GM18505 (cell line): ENCODE data around the gene RAP1GAP2.

ENCODE experiments used
- ATAC-seq: cut with Tn5 transposase; IDR thresholded peaks from one replicate; pipeline ENCODE4 v1.9.1; 2021; ENCODE audit not compliant: unreplicated experiment
- POLR2A ChIP-seq: IDR thresholded peaks from 4 replicates; pipeline ENCODE4 v1.6.1; 2011; ENCODE audit warnings: borderline replicate concordance; ENCODE audit not compliant: insufficient read depth, insufficient read length; ENCODE audit errors: extremely low read depth

RAP1GAP2 gene

DNA sequence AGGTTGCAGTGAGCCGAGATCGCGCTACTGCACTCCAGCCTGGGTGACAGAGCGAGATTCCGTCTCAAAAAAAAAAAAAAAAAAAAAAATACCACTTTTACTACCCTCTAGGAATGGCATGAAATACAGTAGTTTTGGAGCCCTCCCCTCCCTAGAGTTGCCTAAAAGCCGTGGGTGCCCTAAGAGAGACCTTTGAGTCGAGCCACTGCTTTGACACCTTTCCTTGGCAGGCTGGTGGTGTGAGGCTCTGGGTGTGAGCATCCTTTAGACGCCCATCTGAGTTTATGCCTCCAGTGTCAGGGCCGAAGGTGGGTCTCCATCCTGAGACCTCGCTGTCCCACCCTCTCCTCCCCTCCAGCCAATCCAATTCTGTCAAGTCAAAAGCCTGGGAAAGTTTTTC is 46.2 kb downstream of the RAP1GAP2 start:
- no peak for TF ChIP-seq POLR2A
- ATAC-seq = no peak

DNA sequence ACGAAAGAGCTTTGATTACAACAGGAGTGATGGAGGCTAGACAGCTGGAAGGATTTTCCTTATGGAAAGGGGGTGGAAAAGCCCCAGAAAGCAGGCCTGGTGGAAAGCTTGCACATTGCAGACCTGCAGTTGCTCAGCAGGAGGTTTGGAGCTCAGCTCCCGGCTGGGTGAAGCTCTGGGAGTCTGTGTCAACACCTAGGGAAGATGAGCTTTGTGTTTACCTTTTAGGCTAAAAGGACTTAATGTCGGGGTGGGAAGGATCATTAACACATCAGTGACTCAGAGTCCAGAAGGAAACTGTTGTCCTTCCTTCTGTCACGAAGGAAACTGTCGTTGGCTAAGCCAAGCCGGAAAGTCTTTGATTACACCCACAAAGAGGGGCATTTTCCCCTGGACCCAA is 48.2 kb downstream of the RAP1GAP2 start:
- no peak for ATAC-seq

GRCh38 chr17:2847381-2848333 is 51.4 kb downstream of the RAP1GAP2 start:
- TF ChIP-seq POLR2A = no peak
- ATAC-seq = no peak

More for the DNA sequence above, 48.2 kb downstream of the RAP1GAP2 start:
- TF ChIP-seq POLR2A = no peak

- TF ChIP-seq POLR2A = no peak
- no peak for ATAC-seq
Measured at GRCh38 chr17:2849327-2849670, 53.1 kb downstream of the RAP1GAP2 start.

GRCh38 chr17:2850991-2851390 is 54.8 kb downstream of the RAP1GAP2 start:
- no peak for ATAC-seq
- TF ChIP-seq POLR2A = no peak

DNA sequence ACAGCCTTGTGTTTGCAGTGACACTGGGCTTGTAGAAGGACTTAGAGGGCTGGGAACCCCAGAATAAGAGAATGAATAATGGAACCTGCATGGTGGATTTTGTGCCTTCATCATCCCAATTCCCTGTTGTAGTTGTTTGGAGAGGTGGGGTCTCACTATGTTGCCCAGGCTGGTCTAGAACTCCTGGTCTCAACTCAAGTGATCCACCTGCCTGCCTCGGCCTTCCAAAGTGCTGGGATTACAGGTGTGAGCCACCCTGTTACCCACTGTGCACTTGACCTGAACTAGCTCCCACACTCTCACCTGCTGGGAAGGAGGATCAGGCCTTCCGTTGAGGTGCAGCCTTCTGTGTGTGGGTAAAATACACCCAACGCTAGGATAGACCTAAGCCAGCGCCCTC is 55.4 kb downstream of the RAP1GAP2 start:
- no peak for TF ChIP-seq POLR2A
- ATAC-seq = no peak

DNA sequence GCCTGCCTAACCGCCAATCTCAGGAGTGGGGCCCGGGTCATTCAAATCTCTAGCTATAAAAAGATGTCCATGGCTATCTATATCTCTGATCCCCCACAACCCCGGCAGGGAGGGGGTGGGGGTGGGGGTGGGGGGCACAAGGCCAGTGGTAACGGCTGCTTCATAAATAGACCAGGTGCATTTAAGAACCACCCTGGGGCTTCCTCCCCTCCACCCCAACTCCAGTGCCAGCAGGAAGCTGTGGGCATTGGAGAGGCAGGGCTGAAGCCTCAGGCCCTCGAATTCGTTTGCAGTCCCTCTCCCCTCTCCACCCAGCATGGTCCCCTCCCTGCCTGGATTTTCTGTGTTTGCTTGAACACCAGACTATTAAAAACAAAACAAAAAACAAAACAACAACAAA is 56.0 kb downstream of the RAP1GAP2 start:
- TF ChIP-seq POLR2A = no peak
- no peak for ATAC-seq

DNA sequence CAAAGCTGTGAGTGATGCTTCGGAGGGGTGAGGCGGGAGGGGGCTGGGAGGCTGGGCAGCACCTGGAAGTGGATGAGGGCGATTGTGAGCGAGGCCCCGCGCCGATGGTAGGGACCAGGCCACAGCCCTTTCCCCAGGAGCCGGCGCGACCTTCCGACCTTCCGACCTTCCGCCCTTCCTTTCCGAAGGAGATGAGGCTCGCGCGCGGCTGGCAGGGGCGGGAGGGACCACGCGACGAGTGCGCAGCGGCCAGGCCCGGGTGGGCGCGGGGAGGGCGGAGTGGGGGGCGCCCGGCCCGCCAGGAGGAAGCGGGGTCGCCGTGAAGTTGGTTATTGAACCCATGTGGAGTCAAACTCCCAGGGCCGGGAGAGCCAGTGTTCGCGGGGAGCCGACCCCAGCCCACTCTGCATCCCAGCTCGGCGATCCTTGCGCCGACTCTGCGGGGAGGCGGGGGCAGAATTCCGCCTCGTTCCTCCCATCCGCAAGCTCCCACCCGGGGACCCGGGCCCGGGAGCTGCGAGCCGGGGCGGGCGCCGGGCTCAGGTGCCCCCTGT is 56.6 kb downstream of the RAP1GAP2 start:
- no peak for TF ChIP-seq POLR2A
- no peak for ATAC-seq

- no peak for ATAC-seq
- TF ChIP-seq POLR2A = no peak
Measured at GRCh38 chr17:2853283-2854142, 57.3 kb downstream of the RAP1GAP2 start.

DNA sequence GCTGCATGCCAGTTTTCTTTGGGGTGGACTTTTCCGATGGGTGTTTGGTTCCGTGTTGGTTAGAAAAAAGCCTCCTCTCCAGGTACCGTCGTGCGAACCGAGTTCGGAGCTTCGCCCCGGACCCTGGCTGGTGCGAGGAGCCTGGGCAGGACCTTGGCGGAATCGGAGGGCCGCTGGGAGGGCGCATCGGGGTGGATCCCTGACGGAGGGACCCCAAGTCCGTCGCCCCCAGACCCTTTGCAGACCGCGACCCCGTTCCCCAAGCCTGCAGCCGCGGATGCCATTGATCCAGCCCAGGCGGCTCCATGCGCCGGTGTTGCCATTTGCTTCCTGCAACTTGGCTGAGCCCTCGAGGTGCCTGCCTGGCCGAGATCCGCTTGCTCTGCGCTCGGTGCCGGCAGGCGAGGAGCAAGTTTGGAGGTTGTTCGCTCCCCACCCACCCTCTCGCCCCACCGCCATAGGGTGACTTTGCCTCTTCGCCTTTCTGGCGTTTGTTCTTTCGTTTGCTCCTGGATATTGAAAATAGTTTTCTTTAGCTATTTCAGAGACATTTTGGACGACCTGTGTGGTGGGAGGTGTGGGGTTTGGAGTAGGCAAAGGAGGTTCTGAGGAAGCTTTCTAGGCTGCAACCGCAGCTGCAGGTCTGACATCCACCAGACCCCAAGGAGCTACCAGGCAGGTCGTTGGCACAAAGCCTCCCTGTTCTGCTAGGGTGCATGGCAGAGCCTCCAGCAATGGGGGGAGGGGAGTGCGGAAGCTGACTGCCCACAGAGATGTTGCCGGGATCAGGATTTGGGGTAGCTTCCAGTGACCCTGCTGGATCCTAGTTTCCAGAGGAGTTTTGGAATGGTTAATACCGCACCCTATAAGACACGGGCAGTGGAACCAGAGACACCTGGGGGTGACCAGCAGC is 58.2 kb downstream of the RAP1GAP2 start:
- TF ChIP-seq POLR2A = no peak
- ATAC-seq = no peak

DNA sequence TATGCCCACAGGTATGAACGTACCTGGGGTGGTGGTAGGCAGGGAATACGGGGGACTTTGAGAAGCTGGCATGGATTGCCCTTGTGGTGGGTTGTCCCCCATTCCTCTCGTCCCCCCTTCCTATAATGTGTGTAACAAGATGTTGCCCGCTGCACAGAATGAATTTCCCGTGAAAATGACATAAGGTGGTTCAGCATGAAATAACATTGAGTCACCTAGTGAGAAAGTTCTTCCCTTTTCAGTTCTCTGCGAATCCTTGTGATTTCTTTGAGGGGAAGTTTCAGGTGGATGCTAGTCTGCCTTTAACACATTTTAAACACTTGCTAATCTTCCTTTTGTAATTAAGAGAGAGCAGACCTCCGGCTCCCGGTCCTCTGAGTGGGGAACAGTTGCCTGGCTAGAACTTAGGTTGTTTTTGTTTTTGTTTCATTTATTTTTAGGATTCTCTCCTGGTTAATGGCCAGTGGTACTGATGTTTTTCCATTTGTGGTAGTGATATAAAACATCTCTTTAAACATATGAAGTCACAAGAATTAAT is 58.9 kb downstream of the RAP1GAP2 start:
- TF ChIP-seq POLR2A = no peak
- no peak for ATAC-seq

GRCh38 chr17:2856727-2857126 is 60.5 kb downstream of the RAP1GAP2 start:
- TF ChIP-seq POLR2A = no peak
- ATAC-seq = no peak

- TF ChIP-seq POLR2A = no peak
- no peak for ATAC-seq
Measured at GRCh38 chr17:2860045-2860444, 63.8 kb downstream of the RAP1GAP2 start.

GRCh38 chr17:2860883-2861282 is 64.6 kb downstream of the RAP1GAP2 start:
- TF ChIP-seq POLR2A = no peak
- ATAC-seq = no peak
